Panc1 (cell line): ENCODE results near the gene PSMB5. TPM values are rescaled to one million over a fixed set of nuclear protein-coding genes. Genes with fewer than 3 reads are reported as not detected.

Experiments
- ATAC-seq: fragments of 200-7000 bp; cut with Tn5 transposase; 2 replicates; pipeline ENCODE4 v1.9.1; 2020; ENCODE audit warnings: mild to moderate bottlenecking, moderate library complexity
- BruUV-seq: library from RNA; stranded (reverse); fragments of 400-500 nt; replicated peaks from 2 replicates; lab custom pipeline; 2021; lab: Mats Ljungman, UMichigan
- CTCF ChIA-PET: fragments of 300-600 bp; sonication (Branson Sonifier 250); formaldehyde crosslinking; loops from one replicate; lab custom pipeline; 2022; ENCODE audit warnings: antibody characterized with exemption; lab: Charles Lee
- POLR2A ChIA-PET: fragments of 300-600 bp; sonication (Branson Sonifier 250); formaldehyde crosslinking; loops from one replicate; lab custom pipeline; 2022; ENCODE audit warnings: antibody characterized with exemption; lab: Charles Lee
- DNase-seq: peaks from one replicate; pipeline ENCODE4 v3.0.0-alpha.2; 2010; ENCODE audit warnings: low read depth, low spot score
- H3K27ac ChIP-seq: 2 replicates; pipeline ENCODE4 v1.5.1; 2011; ENCODE audit warnings: mild to moderate bottlenecking, low read length, inconsistent platforms
- H3K27me3 ChIP-seq: fragments of 200-500 bp; sonication (Bioruptor generic); 2 replicates; pipeline ENCODE4 v1.6.0; 2014; ENCODE audit warnings: low read length, inconsistent platforms; ENCODE audit not compliant: control insufficient read depth, insufficient read depth
- H3K36me3 ChIP-seq: fragments of 200-500 bp; sonication (Bioruptor generic); 2 replicates; pipeline ENCODE4 v1.5.1; 2014; ENCODE audit warnings: inconsistent platforms, mild to moderate bottlenecking, low read length, moderate library complexity; ENCODE audit not compliant: control insufficient read depth, insufficient read depth
- H3K4me1 ChIP-seq: 2 replicates; pipeline ENCODE4 v1.5.1; 2011; ENCODE audit warnings: inconsistent platforms, mild to moderate bottlenecking, low read length, moderate library complexity; ENCODE audit not compliant: control insufficient read depth, insufficient read depth
- H3K4me3 ChIP-seq, 2 experiments: 2 replicates each; pipeline ENCODE4 v1.5.1; 2011 to 2012; ENCODE audit warnings: low read depth in 2 of 2, low read length in 2 of 2, mild to moderate bottlenecking in 2 of 2, inconsistent platforms in 1 of 2, moderate library complexity in 1 of 2
- H3K9me3 ChIP-seq: fragments of 200-500 bp; sonication (Bioruptor generic); 2 replicates; pipeline ENCODE4 v1.5.1; 2014; ENCODE audit warnings: low read depth, mild to moderate bottlenecking, inconsistent platforms, low read length, moderate library complexity; ENCODE audit not compliant: control insufficient read depth, insufficient read depth
- CTCF ChIP-seq: fragments of 450-650 bp; IDR thresholded peaks from 2 replicates; pipeline ENCODE4 v1.5.1; 2017; ENCODE audit warnings: mild to moderate bottlenecking
- POLR2AphosphoS5 ChIP-seq: IDR thresholded peaks from 2 replicates; pipeline ENCODE4 v1.6.1; 2012; ENCODE audit warnings: mild to moderate bottlenecking, low read depth, low read length, moderate library complexity
- SIN3A ChIP-seq: IDR thresholded peaks from 2 replicates; pipeline ENCODE4 v1.6.1; 2012; ENCODE audit warnings: low read depth, mild to moderate bottlenecking, low read length, moderate library complexity, borderline replicate concordance; ENCODE audit not compliant: insufficient read depth
- TCF7L2 ChIP-seq: IDR thresholded peaks from 2 replicates; pipeline ENCODE4 v1.6.1; 2011; ENCODE audit warnings: mild to moderate bottlenecking, low read depth, low read length, inconsistent platforms
- in situ Hi-C: cut with HindIII; loops from 2 replicates; pipeline ENCODE4 v1.10.0; 2016; ENCODE audit warnings: low sequenced_read_pairs, low pct_unique_long_range_greater_than_20kb
- intact Hi-C: fragments of 100-400 bp; cut with micrococcal nuclease; formaldehyde crosslinking; loops from one replicate; pipeline ENCODE4 v1.10.0; 2022; ENCODE audit not compliant: unreplicated experiment
- total RNA-seq: library from RNA; stranded (reverse); gene quantifications from one replicate; pipeline ENCODE4 v1.2.1, GENCODE V29; 2021; ENCODE audit not compliant: unreplicated experiment
- TF ChIP-seq, protein P1 (sequence below), 2 experiments: IDR thresholded peaks; 2 replicates each; pipeline ENCODE4 v1.6.1; 2011 to 2012; ENCODE audit warnings: low read depth in 2 of 2, control low read depth in 1 of 2, low read length in 1 of 2, mild to moderate bottlenecking in 1 of 2, moderate library complexity in 1 of 2; ENCODE audit not compliant: insufficient read depth in 1 of 2

PSMB5 gene
- total RNA-seq, 1 experiment from 2014 or later, result 149 TPM

DNA sequence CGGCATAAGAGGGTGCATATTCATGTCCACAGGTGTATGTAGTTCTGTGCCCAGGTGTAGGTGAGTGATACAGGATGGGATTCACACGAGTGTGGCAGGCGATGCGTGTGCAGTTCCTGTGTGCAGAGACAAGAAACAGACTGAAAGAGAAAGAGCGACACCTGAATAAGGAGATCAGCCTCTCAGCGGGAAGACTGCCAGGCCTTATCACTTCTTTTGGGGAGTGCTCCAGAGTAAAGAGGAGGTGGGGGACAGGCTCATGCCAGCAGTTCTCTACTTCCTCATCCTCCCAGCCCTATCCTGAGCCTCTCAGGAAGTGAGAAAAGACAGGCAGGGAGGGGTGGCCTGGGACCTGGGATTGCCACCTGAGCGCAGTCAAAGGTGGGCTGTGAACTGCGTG lies 10.1 kb upstream of the PSMB5 start:
- intact Hi-C loops, result no loop called here
- POLR2A ChIA-PET, result no interaction called here

DNA sequence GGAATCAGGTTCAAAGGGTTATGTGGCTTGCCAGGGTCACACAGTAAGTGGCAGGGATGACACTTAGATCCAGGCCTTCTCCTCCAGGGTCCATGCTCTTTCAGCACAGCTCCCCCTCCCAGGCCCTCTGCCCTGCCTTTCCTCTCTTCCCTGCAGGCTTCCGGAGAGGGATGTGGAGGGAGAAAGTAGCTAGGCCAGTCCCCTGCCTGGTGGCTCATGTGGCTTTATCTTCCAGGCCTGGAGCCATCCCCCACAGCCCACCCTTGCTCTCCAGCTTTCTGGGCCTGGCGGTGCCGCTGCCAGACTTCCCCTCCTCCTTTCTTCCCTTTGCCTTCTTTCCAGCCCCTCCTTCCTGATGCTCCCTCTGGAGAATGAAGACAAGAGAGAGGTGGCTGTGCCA lies 9.1 kb upstream of the PSMB5 start:
- intact Hi-C loops, result no loop called here
- H3K4me3 ChIP-seq, result no peak overlapping the region
- no peaks in the 10 kb centered on the region for H3K27me3 ChIP-seq
- no peaks in the 10 kb centered on the region for H3K9me3 ChIP-seq
- POLR2A ChIA-PET, result no interaction called here
- in situ Hi-C loops, result no loop called here
- no peaks in the 10 kb centered on the region for H3K4me1 ChIP-seq
- ATAC-seq (no peak), DNase-seq (no peak)
- BruUV-seq, result no TSS peak
- CTCF ChIA-PET, result no interaction called here
- TF ChIP-seq TCF7L2 (no peak), SIN3A (no peak), POLR2AphosphoS5 (no peak), CTCF (no peak)
- TF ChIP-seq, protein P1, sequence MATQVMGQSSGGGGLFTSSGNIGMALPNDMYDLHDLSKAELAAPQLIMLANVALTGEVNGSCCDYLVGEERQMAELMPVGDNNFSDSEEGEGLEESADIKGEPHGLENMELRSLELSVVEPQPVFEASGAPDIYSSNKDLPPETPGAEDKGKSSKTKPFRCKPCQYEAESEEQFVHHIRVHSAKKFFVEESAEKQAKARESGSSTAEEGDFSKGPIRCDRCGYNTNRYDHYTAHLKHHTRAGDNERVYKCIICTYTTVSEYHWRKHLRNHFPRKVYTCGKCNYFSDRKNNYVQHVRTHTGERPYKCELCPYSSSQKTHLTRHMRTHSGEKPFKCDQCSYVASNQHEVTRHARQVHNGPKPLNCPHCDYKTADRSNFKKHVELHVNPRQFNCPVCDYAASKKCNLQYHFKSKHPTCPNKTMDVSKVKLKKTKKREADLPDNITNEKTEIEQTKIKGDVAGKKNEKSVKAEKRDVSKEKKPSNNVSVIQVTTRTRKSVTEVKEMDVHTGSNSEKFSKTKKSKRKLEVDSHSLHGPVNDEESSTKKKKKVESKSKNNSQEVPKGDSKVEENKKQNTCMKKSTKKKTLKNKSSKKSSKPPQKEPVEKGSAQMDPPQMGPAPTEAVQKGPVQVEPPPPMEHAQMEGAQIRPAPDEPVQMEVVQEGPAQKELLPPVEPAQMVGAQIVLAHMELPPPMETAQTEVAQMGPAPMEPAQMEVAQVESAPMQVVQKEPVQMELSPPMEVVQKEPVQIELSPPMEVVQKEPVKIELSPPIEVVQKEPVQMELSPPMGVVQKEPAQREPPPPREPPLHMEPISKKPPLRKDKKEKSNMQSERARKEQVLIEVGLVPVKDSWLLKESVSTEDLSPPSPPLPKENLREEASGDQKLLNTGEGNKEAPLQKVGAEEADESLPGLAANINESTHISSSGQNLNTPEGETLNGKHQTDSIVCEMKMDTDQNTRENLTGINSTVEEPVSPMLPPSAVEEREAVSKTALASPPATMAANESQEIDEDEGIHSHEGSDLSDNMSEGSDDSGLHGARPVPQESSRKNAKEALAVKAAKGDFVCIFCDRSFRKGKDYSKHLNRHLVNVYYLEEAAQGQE (IDR thresholded peaks at IDR 0.05; ENCODE audit: insufficient read depth in 1 of 2, low read depth in 2 of 2, low read length in 1 of 2), result no peak
- H3K27ac ChIP-seq, result no peak overlapping the region
- no peaks in the 10 kb centered on the region for H3K36me3 ChIP-seq

More for the DNA sequence above, 10.1 kb upstream of the PSMB5 start:
- ATAC-seq, result no peak
- no TSS peak for BruUV-seq
- TF ChIP-seq POLR2AphosphoS5 (no peak), CTCF (no peak), TCF7L2 (no peak), SIN3A (no peak)
- TF ChIP-seq, protein P1 (IDR thresholded peaks at IDR 0.05; ENCODE audit: insufficient read depth in 1 of 2, low read depth in 2 of 2, low read length in 1 of 2), result no peak
- Histone ChIP-seq H3K27me3 (no peaks in the 10 kb centered on the region), H3K36me3 (no peaks in the 10 kb centered on the region), H3K4me3 (no peak overlapping the region), H3K9me3 (no peaks in the 10 kb centered on the region), H3K4me1 (no peaks in the 10 kb centered on the region), H3K27ac (no peak overlapping the region)
- DNase-seq, result no peak
- CTCF ChIA-PET, result no interaction called here
- in situ Hi-C loops, result no loop called here
